ENCODE results near the gene ALOX12B.

The ALOX12B gene

DNA sequence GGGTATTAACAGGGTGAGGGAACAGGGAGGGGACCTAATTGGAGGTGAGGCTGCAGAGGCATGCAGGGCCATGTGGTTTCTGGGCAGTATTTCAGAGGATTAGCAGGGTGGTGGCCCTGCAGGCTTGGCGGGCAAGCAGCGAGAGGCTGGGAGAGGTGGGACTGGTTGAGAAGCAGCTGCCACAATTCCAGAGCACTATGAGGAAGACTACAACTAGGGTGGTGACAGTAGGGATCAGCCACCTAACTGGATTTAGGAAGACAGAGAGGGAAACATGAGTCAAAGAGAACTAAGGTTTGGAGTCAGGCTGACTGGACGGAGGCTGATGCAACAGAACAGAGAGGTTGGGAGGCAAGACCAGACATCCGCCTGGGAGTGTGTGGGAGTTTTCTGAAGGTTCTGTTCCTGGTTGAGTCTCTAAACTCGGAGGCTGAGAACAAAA, 18.5 kb upstream of the ALOX12B start:
- Histone ChIP-seq H3K27me3 (ENCODE audit: low read length) (no peaks in the 10 kb centered on the region), H4K20me1 (ENCODE audit: low read depth, low read length) (no peaks in the 10 kb centered on the region), H3K4me3 (ENCODE audit: insufficient read depth, low read length, poor library complexity, severe bottlenecking) (no peak overlapping the region), H3K9me2 (replicated peaks; ENCODE audit: insufficient read depth, low read length) (no peaks in the 10 kb centered on the region), H3K79me2 (ENCODE audit: insufficient read depth, low read length) (no peaks in the 10 kb centered on the region), H3K27ac (ENCODE audit: low read depth, low read length) (no peak overlapping the region), H3K36me3 (ENCODE audit: low read length) (no peaks in the 10 kb centered on the region), H3F3A (ENCODE audit: insufficient read depth) (no peaks in the 10 kb centered on the region), H2AFZ (ENCODE audit: low read depth, low read length, severe bottlenecking) (no peak overlapping the region), H3K4me2 (ENCODE audit: low read depth, low read length, poor library complexity, severe bottlenecking) (no peak overlapping the region), H3K9ac (ENCODE audit: low read length) (no peak overlapping the region), H3K9me3 (ENCODE audit: insufficient read depth, low read length) (no peaks in the 10 kb centered on the region)
- TF ChIP-seq, protein P1, sequence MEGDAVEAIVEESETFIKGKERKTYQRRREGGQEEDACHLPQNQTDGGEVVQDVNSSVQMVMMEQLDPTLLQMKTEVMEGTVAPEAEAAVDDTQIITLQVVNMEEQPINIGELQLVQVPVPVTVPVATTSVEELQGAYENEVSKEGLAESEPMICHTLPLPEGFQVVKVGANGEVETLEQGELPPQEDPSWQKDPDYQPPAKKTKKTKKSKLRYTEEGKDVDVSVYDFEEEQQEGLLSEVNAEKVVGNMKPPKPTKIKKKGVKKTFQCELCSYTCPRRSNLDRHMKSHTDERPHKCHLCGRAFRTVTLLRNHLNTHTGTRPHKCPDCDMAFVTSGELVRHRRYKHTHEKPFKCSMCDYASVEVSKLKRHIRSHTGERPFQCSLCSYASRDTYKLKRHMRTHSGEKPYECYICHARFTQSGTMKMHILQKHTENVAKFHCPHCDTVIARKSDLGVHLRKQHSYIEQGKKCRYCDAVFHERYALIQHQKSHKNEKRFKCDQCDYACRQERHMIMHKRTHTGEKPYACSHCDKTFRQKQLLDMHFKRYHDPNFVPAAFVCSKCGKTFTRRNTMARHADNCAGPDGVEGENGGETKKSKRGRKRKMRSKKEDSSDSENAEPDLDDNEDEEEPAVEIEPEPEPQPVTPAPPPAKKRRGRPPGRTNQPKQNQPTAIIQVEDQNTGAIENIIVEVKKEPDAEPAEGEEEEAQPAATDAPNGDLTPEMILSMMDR (IDR thresholded peaks at IDR 0.05; ENCODE audit: insufficient read depth, low read length, poor library complexity, severe bottlenecking): no peak
- TF ChIP-seq EZH2phosphoT487 (conservative IDR thresholded peaks at IDR 0.05; ENCODE audit: low read length): no peak

DNA sequence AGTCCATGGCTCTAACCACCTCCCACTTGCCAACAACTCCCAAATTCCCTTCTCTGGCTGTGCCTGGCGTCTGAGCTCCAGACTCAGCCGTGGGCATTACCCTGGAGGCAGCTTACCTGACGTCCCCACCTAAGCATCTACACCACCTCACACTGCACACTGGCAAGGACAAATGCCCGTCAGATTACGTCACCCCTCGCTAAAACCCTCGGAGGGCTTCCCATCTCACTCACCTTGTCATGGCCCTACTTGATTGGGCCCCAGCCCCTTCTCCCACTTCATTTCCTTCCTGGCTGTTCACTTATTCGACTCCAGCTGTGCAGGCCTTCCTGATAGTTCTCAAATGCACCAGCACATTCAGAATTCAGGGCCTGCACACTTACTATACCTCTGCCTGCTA, 17.4 kb upstream of the ALOX12B start:
- H3K4me3 ChIP-seq (ENCODE audit: insufficient read depth, low read length, poor library complexity, severe bottlenecking): no peak overlapping the region
- H4K20me1 ChIP-seq (ENCODE audit: low read depth, low read length): no peaks in the 10 kb centered on the region
- TF ChIP-seq, protein P1 (IDR thresholded peaks at IDR 0.05; ENCODE audit: insufficient read depth, low read length, poor library complexity, severe bottlenecking): no peak
- no peak for TF ChIP-seq EZH2phosphoT487 (conservative IDR thresholded peaks at IDR 0.05; ENCODE audit: low read length)
- no peaks in the 10 kb centered on the region for H3F3A ChIP-seq (ENCODE audit: insufficient read depth)
- H3K9me3 ChIP-seq (ENCODE audit: insufficient read depth, low read length): no peaks in the 10 kb centered on the region
- no peaks in the 10 kb centered on the region for H3K36me3 ChIP-seq (ENCODE audit: low read length)
- no peak overlapping the region for H3K27ac ChIP-seq (ENCODE audit: low read depth, low read length)
- H3K9ac ChIP-seq (ENCODE audit: low read length): no peak overlapping the region
- no peaks in the 10 kb centered on the region for H3K79me2 ChIP-seq (ENCODE audit: insufficient read depth, low read length)
- no peaks in the 10 kb centered on the region for H3K27me3 ChIP-seq (ENCODE audit: low read length)
- H2AFZ ChIP-seq (ENCODE audit: low read depth, low read length, severe bottlenecking): no peak overlapping the region
- H3K9me2 ChIP-seq (replicated peaks; ENCODE audit: insufficient read depth, low read length): no peaks in the 10 kb centered on the region
- no peak overlapping the region for H3K4me2 ChIP-seq (ENCODE audit: low read depth, low read length, poor library complexity, severe bottlenecking)

DNA sequence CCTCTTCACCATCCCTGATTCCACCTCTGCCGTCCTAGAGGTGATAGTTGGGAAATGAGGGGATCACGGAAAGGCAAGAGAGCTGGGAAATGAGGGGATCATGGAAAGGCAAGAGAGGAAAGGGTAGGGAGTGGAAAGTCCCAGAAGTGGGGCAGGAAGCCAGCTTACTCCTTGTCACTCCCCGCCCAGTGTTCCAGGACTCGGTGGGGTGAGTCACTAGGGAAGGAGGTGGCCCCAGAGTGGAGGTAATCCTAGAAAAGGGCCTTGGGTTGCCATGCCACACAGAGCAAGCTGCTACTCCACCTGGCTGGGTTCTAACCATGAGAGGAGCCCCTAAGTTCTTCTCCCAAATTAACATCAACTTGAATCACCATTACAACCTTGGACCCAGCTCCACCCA, 16.0 kb upstream of the ALOX12B start:
- H3K27me3 ChIP-seq (ENCODE audit: low read length): no peaks in the 10 kb centered on the region
- no peak overlapping the region for H3K27ac ChIP-seq (ENCODE audit: low read depth, low read length)
- H3K9ac ChIP-seq (ENCODE audit: low read length): no peak overlapping the region
- H3K9me2 ChIP-seq (replicated peaks; ENCODE audit: insufficient read depth, low read length): no peaks in the 10 kb centered on the region
- no peaks in the 10 kb centered on the region for H3K36me3 ChIP-seq (ENCODE audit: low read length)
- H3F3A ChIP-seq (ENCODE audit: insufficient read depth): no peaks in the 10 kb centered on the region
- H3K4me3 ChIP-seq (ENCODE audit: insufficient read depth, low read length, poor library complexity, severe bottlenecking): no peak overlapping the region
- H2AFZ ChIP-seq (ENCODE audit: low read depth, low read length, severe bottlenecking): no peak overlapping the region
- TF ChIP-seq, protein P1 (IDR thresholded peaks at IDR 0.05; ENCODE audit: insufficient read depth, low read length, poor library complexity, severe bottlenecking): no peak
- TF ChIP-seq EZH2phosphoT487 (conservative IDR thresholded peaks at IDR 0.05; ENCODE audit: low read length): no peak
- no peaks in the 10 kb centered on the region for H3K9me3 ChIP-seq (ENCODE audit: insufficient read depth, low read length)
- H4K20me1 ChIP-seq (ENCODE audit: low read depth, low read length): no peaks in the 10 kb centered on the region
- H3K79me2 ChIP-seq (ENCODE audit: insufficient read depth, low read length): no peaks in the 10 kb centered on the region
- no peak overlapping the region for H3K4me2 ChIP-seq (ENCODE audit: low read depth, low read length, poor library complexity, severe bottlenecking)
